ENCODE results near the gene RBMY1B.
"Not testable (repeated sequence)": the region's sequence is repeated elsewhere in the genome, so short reads cannot be mapped to it uniquely, and the experiment has no call there.

Gene RBMY1B

DNA sequence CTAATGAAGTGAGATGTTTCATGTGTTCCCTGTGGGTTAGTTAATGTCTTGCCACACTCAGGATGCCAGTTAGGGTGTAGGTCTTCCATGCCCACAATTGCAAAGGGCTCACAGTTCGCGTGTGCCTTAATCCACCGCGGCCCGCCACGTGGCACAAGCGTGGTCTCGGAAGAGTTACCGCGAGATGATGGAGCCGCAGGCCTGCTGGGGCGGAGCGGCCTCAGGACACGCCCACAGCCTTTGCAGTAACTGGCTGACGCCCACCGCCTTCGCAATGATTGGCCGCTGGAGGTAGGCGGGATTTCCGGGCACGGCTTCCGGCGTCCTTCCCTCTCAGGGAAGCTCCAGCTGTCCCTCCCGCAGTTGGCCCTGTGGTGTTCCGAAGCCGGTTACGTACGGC, at the start of gene RBMY1B:
Gene RBMY1B (plus strand): TSS at position 301 of the 400 bp plus-strand sequence. CDS start 2,013 bp downstream, outside the sequence.
- not testable (repeated sequence) for DNase-seq

DNA sequence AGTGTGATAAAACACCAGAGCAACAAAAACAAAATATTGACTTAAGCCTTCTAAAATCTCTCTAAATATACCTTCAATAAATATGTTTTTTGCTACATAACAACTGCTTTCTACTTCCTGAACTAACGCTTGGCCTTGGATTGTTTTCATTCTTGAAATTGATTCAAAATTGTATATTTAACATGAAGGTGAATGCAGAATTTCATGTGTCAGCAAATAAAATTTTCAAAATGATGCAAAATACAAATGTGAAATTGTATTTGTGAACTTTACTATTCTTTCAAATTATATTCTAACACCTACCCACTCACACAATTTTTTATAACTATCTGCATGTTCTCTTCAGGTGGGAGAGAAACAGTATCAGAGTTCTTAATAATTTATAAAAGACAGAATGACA, 48.2 kb upstream of the RBMY1B start:
- not testable (repeated sequence) for DNase-seq

DNA sequence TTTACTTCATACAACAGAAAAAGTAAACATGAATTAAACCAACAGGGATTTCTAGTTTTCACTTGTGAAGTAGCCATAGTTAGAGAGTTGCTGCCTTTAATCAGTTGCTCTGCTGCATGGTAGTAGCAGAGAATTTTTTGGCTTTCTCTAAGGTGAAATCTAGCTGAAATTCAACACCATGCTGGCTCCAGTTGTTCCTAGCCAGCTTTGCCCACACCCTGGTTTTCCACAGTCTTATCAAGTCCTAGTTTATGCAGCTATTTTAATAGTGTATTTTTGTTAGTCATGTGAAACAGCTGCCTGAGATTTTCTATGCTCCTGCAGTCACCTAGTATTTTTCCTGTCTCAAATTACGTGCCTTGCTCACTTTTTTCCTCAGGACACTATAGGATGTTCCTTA, 28.2 kb upstream of the RBMY1B start:
- no peak for DNase-seq

DNA sequence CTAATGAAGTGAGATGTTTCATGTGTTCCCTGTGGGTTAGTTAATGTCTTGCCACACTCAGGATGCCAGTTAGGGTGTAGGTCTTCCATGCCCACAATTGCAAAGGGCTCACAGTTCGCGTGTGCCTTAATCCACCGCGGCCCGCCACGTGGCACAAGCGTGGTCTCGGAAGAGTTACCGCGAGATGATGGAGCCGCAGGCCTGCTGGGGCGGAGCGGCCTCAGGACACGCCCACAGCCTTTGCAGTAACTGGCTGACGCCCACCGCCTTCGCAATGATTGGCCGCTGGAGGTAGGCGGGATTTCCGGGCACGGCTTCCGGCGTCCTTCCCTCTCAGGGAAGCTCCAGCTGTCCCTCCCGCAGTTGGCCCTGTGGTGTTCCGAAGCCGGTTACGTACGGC, 23.4 kb downstream of the RBMY1B start, which contains the start of gene RBMY1A1:
Gene RBMY1A1 (plus strand): TSS at position 301 of the 400 bp plus-strand sequence. CDS start 2,013 bp downstream, outside the sequence.
- not testable (repeated sequence) for DNase-seq

DNA sequence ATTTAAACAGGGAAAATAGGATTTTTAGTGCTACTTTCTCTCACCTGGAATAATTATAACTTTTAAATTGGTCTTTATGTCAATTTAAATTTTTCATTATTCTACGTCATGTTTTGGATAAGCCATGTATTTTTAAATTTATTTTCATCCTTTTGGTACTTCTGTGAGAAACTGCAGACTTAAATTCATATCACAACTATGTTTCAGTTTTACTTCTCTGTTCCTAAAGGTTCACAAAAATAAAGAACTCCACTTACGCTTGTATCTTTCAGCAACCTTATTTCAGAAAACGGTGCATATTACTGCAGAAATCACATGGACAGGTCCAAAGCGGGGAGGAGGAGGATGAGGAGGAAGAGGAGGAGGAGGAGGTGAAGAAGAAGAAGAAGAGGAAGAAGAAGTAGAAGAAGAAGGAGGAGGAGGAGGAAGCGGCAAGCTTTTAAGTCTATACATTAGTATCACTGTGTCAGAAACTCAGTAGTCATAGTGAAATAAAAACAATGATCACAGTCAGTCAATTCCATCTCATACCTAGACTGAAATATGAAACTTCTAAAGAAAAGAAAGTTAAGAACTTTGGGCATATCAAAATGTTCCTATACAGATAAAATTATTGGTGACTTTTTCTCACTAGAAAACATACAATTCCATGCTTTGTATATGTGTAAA, 48.3 kb downstream of the RBMY1B start:
- DNase-seq, result not testable (repeated sequence)

All from NCI-H226 (cell line).